ENCODE results near the gene KLHL22. TPM values are rescaled to one million over a fixed set of nuclear protein-coding genes. Genes with fewer than 3 reads are reported as not detected.

Gene KLHL22
- total and polyA plus RNA-seq, 2 donors (not counting 3 experiments of a cell fraction or from before 2014, with no cell fraction given): 24.2 to 33.6 TPM

GRCh38 chr22:20434264-20434751, 61.3 kb downstream of the KLHL22 start:
- H3K27ac ChIP-seq (ENCODE audit: insufficient read depth, low read depth, low read length): no peak overlapping the region
- TF ChIP-seq MYC (IDR thresholded peaks at IDR 0.05; ENCODE audit: low read depth, low read length) (no peak), POLR2AphosphoS5 (IDR thresholded peaks at IDR 0.05; ENCODE audit: insufficient read depth, low read depth, low read length) (no peak), GATA2 (IDR thresholded peaks at IDR 0.05; ENCODE audit: insufficient read depth, insufficient read length, low read depth, low read length) (no peak), EZH2 (IDR thresholded peaks at IDR 0.05; ENCODE audit: borderline replicate concordance, low read depth, low read length, severe bottlenecking) (no peak), FOS (IDR thresholded peaks at IDR 0.05; ENCODE audit: borderline replicate concordance, insufficient read depth, low read length) (no peak), CTCF (IDR thresholded peaks at IDR 0.05; ENCODE audit: extremely low read depth in 1 of 2, insufficient read depth in 1 of 2, low read depth in 1 of 2, low read length in 2 of 2) (no peak), POLR2A (IDR thresholded peaks at IDR 0.05; ENCODE audit: low read depth, low read length) (no peak), JUN (IDR thresholded peaks at IDR 0.05; ENCODE audit: borderline replicate concordance, insufficient read depth, insufficient read length, low read depth) (no peak), MAX (IDR thresholded peaks at IDR 0.05; ENCODE audit: insufficient read depth, insufficient read length) (no peak)
- peaks cover 14% of the 10 kb centered on the region for H3K4me1 ChIP-seq (ENCODE audit: control insufficient read depth, extremely low read depth, insufficient read depth, low read length)
- dilution Hi-C loops (cut with MboI; ENCODE audit: extremely low pct_ligation_motif_present, low sequenced_read_pairs): no loop called here
- H3K36me3 ChIP-seq (ENCODE audit: control insufficient read depth in 2 of 2, extremely low read depth in 1 of 2, insufficient read depth in 2 of 2, low read length in 2 of 2): no peaks in the 10 kb centered on the region
- DNase-seq (ENCODE audit: low read depth, low spot score) (no peak), FAIRE-seq (no peak)
- intact Hi-C loops (cut with micrococcal nuclease): no loop called here
- H3K79me2 ChIP-seq (ENCODE audit: control insufficient read depth, insufficient read depth, low read length): peaks cover 14% of the 10 kb centered on the region
- H2AFZ ChIP-seq (ENCODE audit: low read depth, low read length): no peak overlapping the region
- no peak overlapping the region for H3K4me2 ChIP-seq (ENCODE audit: insufficient read depth, low read length)
- no peaks in the 10 kb centered on the region for H3K9me3 ChIP-seq (replicated peaks; ENCODE audit: control insufficient read depth, insufficient read depth, low read length)
- CTCF ChIA-PET: interaction anchor here (1.3 to 4.8 kb wide), 3 partner anchors 16 to 22 kb away, joined by 3 to 36 read pairs (median 15); no protein-coding TSS in a partner anchor
- H3K9ac ChIP-seq (replicated peaks; ENCODE audit: extremely low read depth, insufficient read depth, low read length): no peak overlapping the region
- peaks cover 2% of the 10 kb centered on the region for H4K20me1 ChIP-seq (replicated peaks; ENCODE audit: control insufficient read depth, extremely low read depth, insufficient read depth, low read length)
- no TSS peak for BruUV-seq (replicated peaks)
- H3K9me1 ChIP-seq (replicated peaks; ENCODE audit: control insufficient read depth, extremely low read depth, insufficient read depth, low read length): no peaks in the 10 kb centered on the region
- no peaks in the 10 kb centered on the region for H3K27me3 ChIP-seq (ENCODE audit: control insufficient read depth in 2 of 2, insufficient read depth in 2 of 2, low read length in 2 of 2)
- POLR2A ChIA-PET: no interaction called here
- no peak overlapping the region for H3K4me3 ChIP-seq (replicated peaks in 1 of 3; ENCODE audit: insufficient read depth in 1 of 3, low read depth in 1 of 3, low read length in 3 of 3)

Data from endothelial cell of umbilical vein (primary cell).